Activated CD4-positive, alpha-beta memory T cell treated with anti-CD3 and anti-CD28 coated beads, Interleukin-2, amount 10 ng/mL, durations not matched to agents 7 days and 5 days (primary cell): ENCODE data around the gene CTIF. TPM values are rescaled to one million over a fixed set of nuclear protein-coding genes. Genes with fewer than 3 reads are reported as not detected.

Experiments
- CTCF ChIA-PET: fragments of 350-600 bp; sonication (Branson Sonifier 250); formaldehyde crosslinking; loops from one replicate; lab custom pipeline; 2021; ENCODE audit warnings: antibody characterized with exemption, inconsistent platforms; lab: Charles Lee
- POLR2A ChIA-PET: fragments of 350-600 bp; sonication (Branson Sonifier 250); formaldehyde crosslinking; loops from one replicate; lab custom pipeline; 2021; ENCODE audit warnings: antibody characterized with exemption; lab: Charles Lee
- DNase-seq: peaks from one replicate; pipeline ENCODE4 v3.0.0-alpha.2; 2020
- H3K27ac Mint-ChIP-seq: one replicate; pipeline ENCODE4 v1.8.0; 2021; ENCODE audit warnings: mild to moderate bottlenecking, mixed read lengths
- H3K27me3 Mint-ChIP-seq: one replicate; pipeline ENCODE4 v1.8.0; 2021; ENCODE audit warnings: mixed read lengths
- H3K36me3 Mint-ChIP-seq: one replicate; pipeline ENCODE4 v1.8.0; 2021; ENCODE audit warnings: low read depth, mixed read lengths
- H3K4me1 Mint-ChIP-seq: one replicate; pipeline ENCODE4 v1.8.0; 2021; ENCODE audit warnings: mixed read lengths
- H3K4me3 Mint-ChIP-seq: one replicate; pipeline ENCODE4 v1.8.0; 2021; ENCODE audit warnings: mild to moderate bottlenecking, mixed read lengths
- H3K9me3 Mint-ChIP-seq: one replicate; pipeline ENCODE4 v1.8.0; 2021; ENCODE audit warnings: mixed read lengths
- total RNA-seq, 2 experiments: library from RNA; stranded (reverse); gene quantifications; one replicate each; pipeline ENCODE4 v1.2.3, GENCODE V29; 2021

Gene CTIF
- total RNA-seq, 2 experiments from 2014 or later = 4.9 to 5.1 TPM

DNA sequence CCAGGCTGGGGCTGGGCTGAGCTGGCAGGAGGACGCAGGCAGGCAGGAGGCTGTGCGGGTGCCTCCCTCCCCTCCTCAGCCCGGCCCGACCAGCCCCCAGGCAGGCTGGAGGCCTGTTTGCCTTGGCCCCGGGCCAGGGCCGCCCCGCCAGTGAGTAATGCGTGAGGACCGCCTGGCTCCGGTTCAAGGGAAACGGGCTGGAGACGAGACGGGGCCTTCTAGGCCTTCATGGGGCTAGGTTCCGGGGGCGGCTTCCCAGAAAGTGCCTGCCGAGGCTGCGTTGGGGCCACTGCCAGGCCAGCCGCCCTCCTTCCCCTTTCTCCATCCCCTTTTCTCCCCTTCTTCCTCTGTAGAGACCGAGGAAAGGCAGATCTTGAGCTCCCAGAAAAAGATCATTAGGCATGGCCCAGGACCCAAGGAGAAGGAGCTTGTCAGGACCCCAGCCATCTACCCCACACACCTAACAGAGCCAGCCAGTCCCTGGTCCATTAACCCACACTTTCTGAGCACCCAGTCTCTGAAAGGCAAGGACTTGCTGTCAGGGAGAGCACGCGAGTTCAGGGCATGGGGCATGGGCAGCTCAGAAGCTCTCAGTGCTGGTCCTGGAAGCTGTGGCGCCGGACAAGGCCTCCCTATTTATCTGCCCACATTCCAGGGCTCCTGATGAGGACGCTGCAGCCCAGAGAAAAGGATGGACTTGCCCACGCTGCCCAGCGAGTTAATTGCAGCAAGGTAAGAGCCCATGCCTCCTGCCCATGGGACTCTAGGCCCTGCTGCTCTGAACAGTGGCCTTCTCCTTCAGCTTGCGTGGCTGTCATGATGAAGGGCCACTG lies 363.4 kb downstream of the CTIF start:
- no peak overlapping the region for H3K4me3 Mint-ChIP-seq
- ChIA-PET CTCF (interaction anchor here (1.6 kb wide), 1 partner anchor 33 kb away, joined by 3 read pairs; no protein-coding TSS in a partner anchor), POLR2A (no interaction called here)
- no peak for DNase-seq
- H3K9me3 Mint-ChIP-seq = peaks cover 8% of the 10 kb centered on the region
- no peak overlapping the region for H3K27ac Mint-ChIP-seq
- H3K27me3 Mint-ChIP-seq = peaks cover 7% of the 10 kb centered on the region
- peaks cover 8% of the 10 kb centered on the region for H3K4me1 Mint-ChIP-seq
- peaks cover 5% of the 10 kb centered on the region for H3K36me3 Mint-ChIP-seq

GRCh38 chr18:48902856-48903601 lies 364.2 kb downstream of the CTIF start:
- H3K36me3 Mint-ChIP-seq = peaks cover 5% of the 10 kb centered on the region
- peaks cover 8% of the 10 kb centered on the region for H3K9me3 Mint-ChIP-seq
- no peak for DNase-seq
- peaks cover 7% of the 10 kb centered on the region for H3K27me3 Mint-ChIP-seq
- peaks cover 8% of the 10 kb centered on the region for H3K4me1 Mint-ChIP-seq
- H3K4me3 Mint-ChIP-seq = no peak overlapping the region
- ChIA-PET POLR2A (no interaction called here), CTCF (no interaction called here)
- H3K27ac Mint-ChIP-seq = no peak overlapping the region

DNA sequence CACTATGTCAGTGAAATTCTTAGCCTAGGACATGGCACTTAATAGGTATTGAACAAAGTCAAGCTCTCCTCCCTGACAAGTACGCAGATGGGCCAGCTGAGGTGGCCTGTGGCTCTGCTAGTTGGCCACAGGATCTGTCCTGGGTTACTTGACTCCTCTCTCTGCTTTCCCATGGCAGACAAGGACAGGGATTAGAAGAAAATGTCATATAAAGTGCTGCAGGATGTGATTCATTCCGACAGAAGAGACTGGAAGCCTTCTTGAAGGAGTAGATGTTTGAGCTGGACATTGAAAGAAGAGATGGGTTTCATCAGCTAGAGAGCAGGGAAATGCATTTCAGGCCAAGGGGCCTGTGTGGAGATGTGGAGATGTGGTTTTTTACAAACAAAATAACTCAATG lies 365.3 kb downstream of the CTIF start:
- DNase-seq = no peak
- Mint-ChIP-seq H3K9me3 (peaks cover 6% of the 10 kb centered on the region), H3K36me3 (peaks cover 5% of the 10 kb centered on the region), H3K27ac (no peak overlapping the region), H3K4me3 (no peak overlapping the region), H3K4me1 (peaks cover 14% of the 10 kb centered on the region), H3K27me3 (peaks cover 7% of the 10 kb centered on the region)
- ChIA-PET CTCF (no interaction called here), POLR2A (no interaction called here)

- peaks cover 15% of the 10 kb centered on the region for H3K4me1 Mint-ChIP-seq
- CTCF ChIA-PET = no interaction called here
- H3K27ac Mint-ChIP-seq = no peak overlapping the region
- no peak for DNase-seq
- POLR2A ChIA-PET = no interaction called here
- H3K27me3 Mint-ChIP-seq = peaks cover 7% of the 10 kb centered on the region
- H3K4me3 Mint-ChIP-seq = no peak overlapping the region
- H3K9me3 Mint-ChIP-seq = peaks cover 2% of the 10 kb centered on the region
- peaks cover 5% of the 10 kb centered on the region for H3K36me3 Mint-ChIP-seq
These were observed 366.1 kb downstream of the CTIF start for GRCh38 chr18:48904847-48905394.

DNA sequence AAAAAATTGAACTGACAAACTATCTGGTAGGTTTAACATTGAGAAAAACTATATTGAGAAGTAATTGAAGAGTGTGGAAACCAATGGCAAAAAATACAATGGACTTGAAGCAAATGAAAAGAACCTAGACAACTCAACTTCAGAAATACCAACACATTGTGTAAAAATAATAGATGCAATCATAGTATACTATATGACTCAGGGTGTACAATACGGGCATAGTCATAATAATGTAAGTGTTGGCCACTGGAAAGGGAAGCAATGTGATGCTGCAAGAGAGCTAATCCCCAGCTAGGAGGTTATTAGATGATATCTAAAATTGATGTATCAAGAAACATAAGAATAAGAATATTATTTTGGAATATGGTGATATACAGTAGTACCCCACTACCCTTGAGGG lies 366.7 kb downstream of the CTIF start:
- ChIA-PET CTCF (no interaction called here), POLR2A (no interaction called here)
- no peak for DNase-seq
- H3K9me3 Mint-ChIP-seq = peaks cover 2% of the 10 kb centered on the region
- H3K27me3 Mint-ChIP-seq = peaks cover 7% of the 10 kb centered on the region
- peaks cover 16% of the 10 kb centered on the region for H3K4me1 Mint-ChIP-seq
- H3K27ac Mint-ChIP-seq = no peak overlapping the region
- H3K4me3 Mint-ChIP-seq = no peak overlapping the region
- peaks cover 5% of the 10 kb centered on the region for H3K36me3 Mint-ChIP-seq

DNA sequence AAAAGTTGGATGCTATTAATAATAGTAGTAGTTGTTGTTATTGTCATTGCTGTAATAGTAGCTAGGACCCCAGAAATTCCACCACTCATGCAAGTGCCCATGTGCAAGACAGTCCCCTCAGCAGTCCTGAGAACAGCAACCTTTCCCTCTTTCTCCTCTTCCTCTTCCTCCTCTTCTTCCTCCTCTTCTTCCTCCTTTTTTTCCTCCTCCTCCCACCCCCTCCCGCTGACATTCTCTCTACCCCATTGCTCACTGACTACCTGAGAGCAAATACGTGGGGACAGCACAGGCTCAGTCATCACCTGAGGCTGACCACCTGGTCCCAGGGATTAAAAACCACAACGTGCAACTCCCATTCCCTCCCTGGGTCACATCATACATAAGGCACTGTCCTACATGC lies 370.1 kb downstream of the CTIF start:
- ChIA-PET CTCF (no interaction called here), POLR2A (interaction anchor here (0.9 to 1.9 kb wide), 2 partner anchors 12 to 20 kb away, joined by 3 to 4 read pairs; no protein-coding TSS in a partner anchor)
- Mint-ChIP-seq H3K4me1 (peaks cover 24% of the 10 kb centered on the region), H3K4me3 (no peak overlapping the region), H3K9me3 (peaks cover 2% of the 10 kb centered on the region), H3K27me3 (peaks cover 7% of the 10 kb centered on the region), H3K27ac (no peak overlapping the region), H3K36me3 (peaks cover 5% of the 10 kb centered on the region)
- DNase-seq = no peak

GRCh38 chr18:48909721-48910120 lies 370.9 kb downstream of the CTIF start:
- no peak overlapping the region for H3K27ac Mint-ChIP-seq
- POLR2A ChIA-PET = interaction anchor here (1.0 to 1.9 kb wide), 2 partner anchors 13 to 19 kb away, joined by 3 to 4 read pairs; no protein-coding TSS in a partner anchor

GRCh38 chr18:48910972-48911545 lies 372.2 kb downstream of the CTIF start:
- DNase-seq = no peak
- Mint-ChIP-seq H3K4me3 (no peak overlapping the region), H3K4me1 (peaks cover 31% of the 10 kb centered on the region), H3K27ac (no peak overlapping the region), H3K9me3 (no peaks in the 10 kb centered on the region), H3K27me3 (no peaks in the 10 kb centered on the region), H3K36me3 (no peaks in the 10 kb centered on the region)
- CTCF ChIA-PET = interaction anchor here (0.9 to 1.4 kb wide), 3 partner anchors 12 to 126 kb away, joined by 3 to 4 read pairs (median 3); no protein-coding TSS in a partner anchor
- POLR2A ChIA-PET = interaction anchor here (1.0 kb wide), 1 partner anchor 12 kb away, joined by 3 read pairs; no protein-coding TSS in a partner anchor

More at GRCh38 chr18:48909721-48910120, 370.9 kb downstream of the CTIF start:
- H3K36me3 Mint-ChIP-seq = no peaks in the 10 kb centered on the region
- no peak overlapping the region for H3K4me3 Mint-ChIP-seq
- no peak for DNase-seq
- CTCF ChIA-PET = interaction anchor here (1.4 kb wide), 1 partner anchor 124 kb away, joined by 4 read pairs; no protein-coding TSS in a partner anchor
- H3K27me3 Mint-ChIP-seq = peaks cover 2% of the 10 kb centered on the region
- no peaks in the 10 kb centered on the region for H3K9me3 Mint-ChIP-seq
- H3K4me1 Mint-ChIP-seq = peaks cover 24% of the 10 kb centered on the region

Other genes starting within 250 kb of the CTIF start
- gene ZBTB7C, start 129.6 kb upstream of the CTIF start, total RNA-seq = under 1 TPM; 0.81 to 0.95 TPM